NCI-H2196 treated with DMSO at 0.1 percent for 48 hours (cell line): Measurements from ENCODE around the gene FHIT.
"Not testable (repeated sequence)": the region's sequence is repeated elsewhere in the genome, so short reads cannot be mapped to it uniquely, and the experiment has no call there.

ENCODE experiments used
- DNase-seq: peaks from one replicate; lab custom pipeline; 2025; ENCODE audit not compliant: unreplicated experiment; lab: John Stamatoyannopoulos, UW

FHIT gene

DNA sequence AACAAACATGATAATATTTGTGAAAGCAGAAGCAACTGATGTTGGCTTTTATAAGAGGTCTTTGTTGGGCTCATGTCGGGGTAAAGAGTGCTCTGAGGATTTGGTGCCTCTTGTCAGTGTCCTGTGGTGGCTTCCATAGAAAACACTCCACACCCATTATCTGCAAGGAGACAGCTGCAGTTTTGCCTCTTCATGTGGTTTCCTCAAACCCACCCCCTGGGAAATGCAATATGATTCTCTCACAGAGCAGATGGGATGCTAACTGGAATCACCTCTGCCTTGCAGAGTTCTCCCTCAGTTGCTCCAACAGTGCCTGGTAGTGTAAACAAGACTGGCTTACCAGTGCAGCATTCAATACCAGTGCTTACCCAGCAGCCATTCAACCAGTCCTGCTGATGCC, 1430.0 kb downstream of the FHIT start:
- no peak for DNase-seq

GRCh38 chr3:59820352-59820934, 1430.8 kb downstream of the FHIT start:
- no peak for DNase-seq

DNA sequence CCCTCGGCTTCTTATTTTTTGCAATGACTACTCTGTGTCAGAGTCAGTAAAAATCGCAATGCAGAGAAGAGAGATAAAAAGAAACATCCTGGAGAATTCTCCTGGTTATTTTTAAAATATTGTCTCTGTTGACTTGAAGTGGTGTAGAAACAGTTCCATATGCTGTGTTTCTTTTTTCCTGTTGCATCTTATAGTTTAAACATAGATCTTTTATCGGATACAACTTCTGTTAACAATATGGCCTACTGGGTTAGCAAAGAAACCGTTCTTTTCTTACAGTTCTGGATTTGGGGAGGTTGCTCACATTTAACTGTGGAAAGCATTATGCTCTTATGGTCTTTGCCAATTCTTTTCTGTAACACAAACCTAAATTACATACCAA, 1432.3 kb downstream of the FHIT start:
- DNase-seq: no peak

DNA sequence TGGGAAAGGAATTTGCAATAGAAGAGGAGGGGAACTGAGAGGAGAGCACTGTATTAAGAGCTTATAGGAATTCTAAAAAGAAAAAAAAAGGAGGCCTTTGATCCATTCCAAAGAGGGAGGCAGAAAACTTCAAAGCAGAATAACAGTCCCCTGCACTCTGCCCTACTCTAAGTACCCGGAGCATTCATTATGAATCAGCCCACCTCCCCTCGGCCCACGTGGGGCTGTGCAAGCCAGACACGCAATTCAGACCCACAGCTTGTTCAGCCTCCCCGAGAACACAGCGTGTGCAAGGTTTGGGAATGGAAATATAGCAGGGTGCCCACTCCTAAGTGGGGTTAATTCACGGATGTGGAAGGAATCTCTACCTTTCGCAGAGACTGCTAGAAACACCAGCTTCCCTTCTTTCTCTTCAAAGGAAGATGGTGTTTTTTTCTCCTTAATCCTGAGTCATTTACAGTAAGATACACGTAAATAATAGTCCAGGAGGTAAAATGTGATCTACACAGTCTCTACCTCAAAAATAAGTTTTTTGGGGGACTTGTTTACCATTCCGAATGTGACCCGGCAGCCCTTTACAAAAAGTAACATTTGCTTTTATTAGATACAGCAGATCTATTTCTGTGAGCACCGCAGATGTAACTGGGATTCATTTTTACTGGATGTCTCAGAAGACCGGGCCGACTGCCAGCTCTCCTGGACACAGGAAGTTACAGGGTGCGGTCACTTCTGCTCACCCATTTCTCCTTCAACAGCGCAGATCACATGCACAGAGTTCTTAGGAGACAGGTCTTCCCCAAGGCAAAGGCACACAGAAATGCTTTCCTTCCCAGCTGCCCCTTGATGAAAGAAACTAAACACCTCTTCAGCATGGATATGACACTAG, 1433.0 kb downstream of the FHIT start:
- no peak for DNase-seq

DNA sequence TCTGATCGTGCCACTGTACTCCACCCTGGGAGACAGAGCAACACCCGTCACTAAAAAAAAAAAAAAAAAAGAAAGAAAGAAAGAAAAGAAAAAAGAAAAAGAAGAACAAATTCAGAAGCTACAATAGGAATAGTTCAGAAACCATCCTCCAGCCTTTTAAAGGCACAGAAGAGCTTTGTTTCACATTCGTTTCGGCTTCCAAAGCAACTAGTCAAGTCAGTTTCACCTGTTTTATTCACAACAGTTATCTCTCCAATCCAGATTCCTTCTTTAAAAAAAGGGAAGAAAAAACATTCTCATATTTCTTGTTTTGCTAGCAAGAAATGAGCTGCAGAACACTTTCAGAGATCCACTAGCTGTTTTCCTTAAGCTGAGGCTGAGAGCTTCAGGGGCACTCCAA, 1433.7 kb downstream of the FHIT start:
- DNase-seq: no peak

- no peak for DNase-seq
Measured at GRCh38 chr3:59816312-59816711, 1434.9 kb downstream of the FHIT start.

DNA sequence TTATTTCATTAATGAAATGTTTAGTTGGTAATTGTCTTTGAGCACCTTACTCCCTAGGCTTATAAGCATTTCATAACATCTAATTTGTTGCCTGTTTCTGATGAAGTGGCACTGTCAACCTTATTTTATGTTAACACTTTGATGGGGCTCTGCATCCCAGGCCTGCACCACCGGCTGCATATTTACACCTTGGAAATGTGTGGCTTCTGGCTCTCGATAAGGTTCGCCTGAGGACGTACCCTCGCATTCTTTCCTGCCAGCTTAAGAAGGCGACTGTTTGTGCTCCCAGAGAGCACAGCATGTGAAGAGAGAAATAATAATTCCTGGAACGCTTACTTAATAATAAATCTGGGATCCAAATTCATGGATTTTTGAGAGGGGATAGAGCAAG, 1438.1 kb downstream of the FHIT start:
- DNase-seq: no peak

DNA sequence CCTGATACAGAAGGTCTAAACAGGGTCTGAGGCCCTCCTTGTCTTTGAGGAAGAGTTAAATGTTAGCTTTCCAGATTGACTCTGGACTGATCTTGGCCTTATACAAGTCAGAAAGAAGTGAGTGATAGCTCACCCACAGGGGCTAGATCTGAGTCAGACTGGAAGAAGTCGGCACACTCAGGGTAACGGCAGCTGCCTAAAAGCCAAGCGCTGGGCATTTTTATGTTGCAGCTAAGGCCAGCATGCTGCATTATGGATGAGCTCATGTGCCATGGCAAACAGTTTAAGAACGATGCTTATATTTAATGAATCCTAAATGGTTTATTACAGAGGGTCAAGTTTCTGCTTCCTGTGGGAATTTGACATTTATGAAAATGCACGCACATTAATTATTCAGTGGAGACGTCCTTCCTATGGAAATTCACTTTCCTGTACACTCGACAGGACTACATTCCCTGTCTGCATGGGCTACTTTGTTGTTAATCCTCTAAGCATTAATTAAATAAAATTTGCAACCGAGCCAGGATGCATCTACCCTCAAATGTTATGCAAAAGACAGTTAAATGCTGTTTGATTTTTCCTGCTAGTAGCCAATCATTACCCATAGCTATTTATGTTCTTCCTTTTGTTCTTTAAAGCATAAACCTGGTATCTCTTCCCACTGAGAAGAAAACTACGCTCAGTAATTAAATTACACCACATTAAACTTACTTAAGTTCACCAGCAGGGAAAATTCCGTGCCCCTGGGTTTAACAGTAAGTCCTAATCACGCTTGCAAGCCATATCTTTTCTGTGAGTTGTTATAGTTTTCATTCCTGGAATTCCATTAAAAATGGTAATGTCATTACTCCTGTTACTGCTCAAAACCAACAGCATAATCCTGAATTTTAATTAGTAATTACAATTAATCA, 1438.8 kb downstream of the FHIT start:
- DNase-seq: no peak

- DNase-seq: no peak
Measured at GRCh38 chr3:59811160-59811559, 1440.1 kb downstream of the FHIT start.

- no peak for DNase-seq
Measured at GRCh38 chr3:59810606-59811005, 1440.6 kb downstream of the FHIT start.

- DNase-seq: no peak
Measured at GRCh38 chr3:59809710-59810444, 1441.4 kb downstream of the FHIT start.

- DNase-seq: no peak
Measured at GRCh38 chr3:59809016-59809415, 1442.2 kb downstream of the FHIT start.

- DNase-seq: no peak
Measured at GRCh38 chr3:59808446-59808845, 1442.8 kb downstream of the FHIT start.

DNA sequence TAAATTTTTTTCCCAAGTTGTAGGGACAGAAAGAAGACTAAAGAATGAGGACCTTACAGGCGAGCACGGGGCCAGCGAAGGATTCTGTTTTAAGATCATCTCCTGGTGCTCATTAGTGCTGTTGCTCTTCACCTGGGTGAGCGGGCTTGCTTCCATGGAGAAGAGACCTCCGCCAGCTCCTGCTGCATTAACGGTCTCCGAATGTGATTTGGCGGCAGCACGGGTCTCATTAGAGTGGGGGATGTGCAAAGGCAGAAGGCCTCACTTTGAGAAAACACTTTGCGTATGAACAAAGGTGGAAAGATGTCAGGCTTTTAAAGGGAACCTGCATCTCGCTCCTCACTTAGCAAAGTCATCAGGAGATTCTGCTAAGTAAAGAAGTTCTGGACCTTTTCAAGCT, 1448.0 kb downstream of the FHIT start:
- no peak for DNase-seq

DNA sequence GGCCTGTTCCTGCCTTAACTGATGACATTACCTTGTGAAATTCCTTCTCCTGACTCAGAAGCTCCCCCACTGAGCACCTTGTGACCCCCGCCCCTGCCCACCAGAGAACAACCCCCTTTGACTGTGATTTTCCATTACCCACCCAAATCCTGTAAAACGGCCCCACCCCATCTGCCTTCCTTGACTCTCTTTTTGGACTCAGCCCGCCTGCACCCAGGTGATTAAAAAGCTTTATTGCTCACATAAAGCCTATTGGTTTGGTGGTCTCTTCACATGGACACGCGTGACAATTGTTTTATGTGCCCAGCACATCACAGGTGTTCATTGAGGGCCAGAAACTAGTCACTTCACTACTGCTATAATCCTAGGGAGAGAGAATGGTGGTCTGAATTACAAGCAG, 1448.8 kb downstream of the FHIT start:
- DNase-seq: not testable (repeated sequence)

DNA sequence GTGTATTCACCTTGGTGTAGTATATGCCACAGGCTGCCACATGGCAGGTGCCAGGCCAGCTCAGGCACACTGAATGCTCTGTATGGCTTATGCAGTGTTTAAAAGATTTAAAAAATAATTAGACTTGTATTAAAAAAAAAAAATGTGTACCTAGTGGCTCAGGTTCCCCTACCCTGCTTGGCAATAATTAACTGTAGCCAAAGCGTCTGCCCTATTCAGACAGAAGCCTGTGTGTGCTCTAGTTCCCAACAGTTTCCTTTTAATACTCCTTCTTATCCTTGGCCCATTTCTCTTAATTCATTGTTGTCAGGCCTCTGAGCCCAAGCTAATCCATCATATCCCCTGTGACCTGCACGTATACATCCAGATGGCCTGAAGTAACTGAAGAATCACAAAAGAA, 1449.2 kb downstream of the FHIT start:
- DNase-seq: no peak

DNA sequence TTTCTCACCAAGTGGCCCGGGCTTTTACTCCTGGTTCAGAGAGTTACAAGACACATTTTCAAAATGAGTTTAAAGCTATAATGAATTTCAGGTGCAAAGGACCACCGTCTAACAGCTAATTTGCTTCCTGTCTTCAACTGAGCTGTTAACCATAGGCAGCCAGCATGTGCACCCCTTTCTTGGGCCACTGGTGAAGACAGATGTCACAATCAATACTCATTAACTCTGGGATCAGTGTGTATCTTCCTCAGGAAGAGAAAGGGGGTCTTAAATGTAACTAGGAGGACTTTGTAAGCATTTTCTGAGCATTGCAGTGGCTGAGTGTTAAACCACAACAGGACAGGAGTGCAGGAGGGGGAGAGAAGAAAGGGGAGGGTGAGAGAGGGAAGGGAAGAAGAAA, 1450.8 kb downstream of the FHIT start:
- no peak for DNase-seq

- no peak for DNase-seq
Measured at GRCh38 chr3:59798372-59799086, 1452.7 kb downstream of the FHIT start.

DNA sequence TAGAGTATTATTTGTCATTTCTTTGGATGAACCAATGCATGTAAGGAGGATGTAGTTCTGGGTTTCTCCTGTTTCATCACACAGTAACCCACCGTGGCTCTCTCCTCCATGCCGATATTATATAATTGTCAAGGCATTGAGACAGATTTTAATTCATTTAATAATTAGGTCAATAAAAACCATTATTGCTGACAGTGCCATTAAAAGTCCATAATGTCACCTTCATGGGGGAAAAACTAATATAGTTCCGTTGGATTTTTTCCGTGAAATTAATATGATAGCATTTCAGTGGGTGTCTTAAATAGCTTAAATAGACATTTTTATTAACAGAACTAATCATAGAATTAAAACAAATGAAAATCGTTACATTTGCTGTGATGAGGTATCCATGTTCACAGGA, 1453.7 kb downstream of the FHIT start:
- DNase-seq: no peak

DNA sequence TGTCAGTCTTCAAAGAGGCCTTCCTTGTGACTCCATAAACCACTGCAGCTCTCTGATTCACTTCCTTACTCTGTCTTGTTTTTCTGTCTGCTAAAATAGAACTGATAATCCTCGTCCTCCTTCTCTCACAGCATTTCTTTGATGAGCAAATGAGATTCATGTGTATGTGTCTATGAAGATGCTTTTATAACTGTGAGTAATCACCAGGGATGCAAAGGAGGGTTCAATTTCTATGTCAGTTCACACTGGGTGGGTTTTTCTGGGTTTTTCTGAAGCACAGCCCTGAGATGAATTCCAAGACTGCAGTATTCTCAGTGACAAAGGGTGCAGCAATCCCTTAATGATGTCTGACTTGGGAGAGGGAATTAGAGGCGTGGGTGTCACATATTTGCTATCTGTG, 1454.8 kb downstream of the FHIT start:
- DNase-seq: no peak
